ENCODE measurements around the gene CCBE1. TPM values are rescaled to one million over a fixed set of nuclear protein-coding genes. Genes with fewer than 3 reads are reported as not detected.
A peak's percentile ranks its signal among the peaks of the same experiment; 100 is the strongest.

CCBE1 gene
- total RNA-seq, 1 donor from 2014 or later = 1.2 TPM

DNA sequence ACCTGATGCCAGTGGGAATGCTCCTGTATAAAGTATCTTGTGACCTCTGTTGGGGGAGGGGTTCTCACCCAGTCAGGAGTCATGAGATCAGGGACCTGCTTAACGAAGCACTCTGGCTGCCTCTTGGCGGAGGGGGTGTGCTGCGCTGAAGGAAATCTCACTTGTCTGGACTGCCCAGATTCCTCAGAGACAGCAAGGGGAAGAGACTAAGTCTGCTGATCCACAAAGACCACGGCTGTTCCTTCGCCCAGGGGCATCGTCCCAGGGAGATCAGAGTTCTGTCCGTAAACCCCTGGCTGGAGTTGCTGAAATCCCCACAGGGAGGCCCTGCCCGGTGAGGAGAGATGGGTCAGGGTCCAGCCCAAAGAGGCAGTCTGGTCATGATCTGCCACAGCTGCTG is 168.4 kb downstream of the CCBE1 start:
- no peak overlapping the region for H3K27ac Mint-ChIP-seq (ENCODE audit: unreplicated experiment)
- H3K9me3 Mint-ChIP-seq (ENCODE audit: unreplicated experiment) = no peaks in the 10 kb centered on the region
- no peak overlapping the region for H3K4me3 Mint-ChIP-seq (ENCODE audit: unreplicated experiment)
- DNase-seq (ENCODE audit: low spot score) = no peak
- H3K4me1 Mint-ChIP-seq (ENCODE audit: unreplicated experiment) = no peaks in the 10 kb centered on the region
- H3K27me3 Mint-ChIP-seq (ENCODE audit: unreplicated experiment) = no peaks in the 10 kb centered on the region
- TF ChIP-seq, protein P1, sequence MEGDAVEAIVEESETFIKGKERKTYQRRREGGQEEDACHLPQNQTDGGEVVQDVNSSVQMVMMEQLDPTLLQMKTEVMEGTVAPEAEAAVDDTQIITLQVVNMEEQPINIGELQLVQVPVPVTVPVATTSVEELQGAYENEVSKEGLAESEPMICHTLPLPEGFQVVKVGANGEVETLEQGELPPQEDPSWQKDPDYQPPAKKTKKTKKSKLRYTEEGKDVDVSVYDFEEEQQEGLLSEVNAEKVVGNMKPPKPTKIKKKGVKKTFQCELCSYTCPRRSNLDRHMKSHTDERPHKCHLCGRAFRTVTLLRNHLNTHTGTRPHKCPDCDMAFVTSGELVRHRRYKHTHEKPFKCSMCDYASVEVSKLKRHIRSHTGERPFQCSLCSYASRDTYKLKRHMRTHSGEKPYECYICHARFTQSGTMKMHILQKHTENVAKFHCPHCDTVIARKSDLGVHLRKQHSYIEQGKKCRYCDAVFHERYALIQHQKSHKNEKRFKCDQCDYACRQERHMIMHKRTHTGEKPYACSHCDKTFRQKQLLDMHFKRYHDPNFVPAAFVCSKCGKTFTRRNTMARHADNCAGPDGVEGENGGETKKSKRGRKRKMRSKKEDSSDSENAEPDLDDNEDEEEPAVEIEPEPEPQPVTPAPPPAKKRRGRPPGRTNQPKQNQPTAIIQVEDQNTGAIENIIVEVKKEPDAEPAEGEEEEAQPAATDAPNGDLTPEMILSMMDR (IDR thresholded peaks at IDR 0.05; ENCODE audit: unreplicated experiment) = no peak
- no peaks in the 10 kb centered on the region for H3K36me3 Mint-ChIP-seq (ENCODE audit: low read depth, unreplicated experiment)

DNA sequence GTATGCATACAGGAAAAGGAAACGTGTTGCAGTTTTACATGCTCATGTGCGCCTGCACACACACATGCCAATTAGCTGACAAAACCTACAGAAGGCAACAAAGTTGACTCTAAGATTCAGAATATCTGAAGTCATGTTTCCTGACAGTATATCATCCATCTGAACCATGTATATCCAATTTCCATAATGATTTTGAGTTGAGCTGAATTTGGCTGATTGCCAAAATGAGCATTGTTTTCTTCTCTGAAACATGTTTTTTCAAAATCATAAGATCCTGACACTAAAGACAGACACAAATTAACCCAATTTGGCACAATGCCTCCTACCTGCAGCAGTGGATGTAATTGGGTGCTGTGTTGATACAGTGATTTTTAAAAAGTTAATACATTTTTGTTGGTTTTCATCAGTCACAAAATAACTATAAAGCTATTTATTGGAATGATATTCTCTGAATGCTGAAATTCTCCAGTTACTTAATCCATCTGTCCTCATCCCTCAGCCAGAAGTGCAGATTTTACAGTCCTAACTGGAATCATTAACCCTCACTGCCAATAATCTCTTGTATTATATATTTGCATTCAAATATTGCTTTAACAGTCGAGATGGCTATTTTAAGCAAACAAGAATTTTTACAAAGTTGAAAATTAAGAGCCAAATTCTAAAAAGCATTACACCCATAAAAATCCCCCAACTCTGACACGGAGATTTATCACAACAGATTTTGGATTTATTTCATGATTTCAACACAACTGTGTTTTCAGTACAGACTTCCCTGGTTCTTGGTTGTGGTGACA is 176.5 kb downstream of the CCBE1 start:
- Mint-ChIP-seq H3K27ac (ENCODE audit: unreplicated experiment) (no peak overlapping the region), H3K9me3 (ENCODE audit: unreplicated experiment) (no peaks in the 10 kb centered on the region), H3K27me3 (ENCODE audit: unreplicated experiment) (peaks cover 4% of the 10 kb centered on the region), H3K4me1 (ENCODE audit: unreplicated experiment) (peaks cover 12% of the 10 kb centered on the region), H3K36me3 (ENCODE audit: low read depth, unreplicated experiment) (no peaks in the 10 kb centered on the region), H3K4me3 (ENCODE audit: unreplicated experiment) (no peak overlapping the region)
- TF ChIP-seq, protein P1 (IDR thresholded peaks at IDR 0.05; ENCODE audit: unreplicated experiment) = no peak
- DNase-seq (ENCODE audit: low spot score) = no peak

DNA sequence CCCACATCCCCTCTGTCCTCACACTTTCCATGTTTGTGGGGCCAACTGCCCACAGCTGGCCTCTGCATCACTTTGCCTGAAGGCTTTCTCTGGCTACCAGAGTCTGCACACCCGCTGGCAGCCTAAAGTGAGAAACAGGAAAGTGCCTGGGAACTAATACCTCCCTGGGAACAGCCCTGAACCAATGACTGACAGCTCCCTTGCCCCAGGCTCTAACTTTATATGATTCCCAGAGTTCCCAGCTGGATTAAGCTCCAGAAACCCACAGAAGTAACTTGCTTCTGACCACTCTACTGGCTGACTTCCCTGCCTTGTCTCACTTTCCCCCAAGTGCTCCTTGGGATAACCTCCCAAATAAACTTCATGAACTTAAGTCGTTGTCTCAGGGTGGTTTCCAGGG is 178.5 kb downstream of the CCBE1 start:
- Mint-ChIP-seq H3K4me3 (ENCODE audit: unreplicated experiment) (no peak overlapping the region), H3K9me3 (ENCODE audit: unreplicated experiment) (no peaks in the 10 kb centered on the region), H3K27me3 (ENCODE audit: unreplicated experiment) (peaks cover 4% of the 10 kb centered on the region), H3K36me3 (ENCODE audit: low read depth, unreplicated experiment) (no peaks in the 10 kb centered on the region), H3K27ac (ENCODE audit: unreplicated experiment) (no peak overlapping the region), H3K4me1 (ENCODE audit: unreplicated experiment) (peaks cover 24% of the 10 kb centered on the region)
- TF ChIP-seq, protein P1 (IDR thresholded peaks at IDR 0.05; ENCODE audit: unreplicated experiment) = no peak
- no peak for DNase-seq (ENCODE audit: low spot score)

DNA sequence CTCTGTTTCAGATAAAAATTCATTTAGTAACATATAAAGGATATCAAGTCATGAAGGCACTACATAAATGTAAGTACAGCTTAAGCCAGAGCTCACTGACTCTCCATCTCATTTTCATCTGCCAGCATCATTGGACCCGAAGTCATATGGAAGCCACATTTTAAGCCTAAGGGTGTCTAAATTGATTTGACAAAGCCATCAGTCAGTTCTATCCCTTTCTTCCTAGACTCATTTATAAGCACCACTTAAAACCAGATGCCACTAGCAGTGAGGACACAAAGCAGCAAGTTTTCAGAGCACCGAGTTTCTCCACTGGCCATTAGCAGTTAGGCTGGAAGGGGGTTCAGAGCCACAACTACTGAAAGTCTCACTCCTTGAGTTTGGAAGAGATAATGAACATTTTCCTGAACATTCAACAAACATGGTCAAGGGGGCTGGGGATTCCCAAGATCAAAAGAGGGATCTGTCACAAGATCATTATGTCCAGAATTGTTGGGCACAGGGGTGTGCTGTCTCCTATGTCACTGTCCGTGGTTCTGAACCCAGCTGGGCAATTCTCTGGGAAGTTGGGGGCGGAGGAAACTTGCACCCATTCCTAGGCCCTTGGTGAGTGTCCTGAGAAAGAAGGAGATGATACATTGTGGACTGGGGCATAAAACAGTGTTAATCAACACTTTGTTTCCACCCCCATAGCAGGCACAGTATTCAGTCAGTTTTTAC is 179.6 kb downstream of the CCBE1 start:
- Mint-ChIP-seq H3K27ac (ENCODE audit: unreplicated experiment) (no peak overlapping the region), H3K9me3 (ENCODE audit: unreplicated experiment) (no peaks in the 10 kb centered on the region), H3K4me1 (ENCODE audit: unreplicated experiment) (peaks cover 35% of the 10 kb centered on the region), H3K36me3 (ENCODE audit: low read depth, unreplicated experiment) (no peaks in the 10 kb centered on the region), H3K4me3 (ENCODE audit: unreplicated experiment) (no peak overlapping the region), H3K27me3 (ENCODE audit: unreplicated experiment) (peaks cover 8% of the 10 kb centered on the region)
- peak; percentile 61 for DNase-seq (ENCODE audit: low spot score)
- TF ChIP-seq, protein P1 (IDR thresholded peaks at IDR 0.05; ENCODE audit: unreplicated experiment) = no peak
